H9 (cell line): ENCODE measurements around the gene GIPC2. TPM values are rescaled to one million over a fixed set of nuclear protein-coding genes. Genes with fewer than 3 reads are reported as not detected.

ENCODE experiments used
- DNase-seq: peaks from one replicate; pipeline ENCODE4 v3.0.0-alpha.2; 2017
- H2AFZ ChIP-seq: one replicate; pipeline ENCODE4 v1.6.1; 2013; ENCODE audit warnings: mild to moderate bottlenecking, low read length, control low read depth, moderate library complexity
- H2AK5ac ChIP-seq: 2 replicates; pipeline ENCODE4 v1.6.1; 2013; ENCODE audit warnings: low read length, control low read depth, mixed read lengths; ENCODE audit not compliant: insufficient read length
- H2BK120ac ChIP-seq: one replicate; pipeline ENCODE4 v1.6.1; 2013; ENCODE audit warnings: low read depth, mild to moderate bottlenecking, low read length, control low read depth, inconsistent platforms; ENCODE audit not compliant: poor library complexity, severe bottlenecking
- H2BK12ac ChIP-seq: 2 replicates; pipeline ENCODE4 v1.6.1; 2013; ENCODE audit warnings: low read length, control low read depth, mixed read lengths, low read depth; ENCODE audit not compliant: insufficient read length
- H2BK15ac ChIP-seq: 2 replicates; pipeline ENCODE4 v1.6.1; 2013; ENCODE audit warnings: low read depth, low read length, control low read depth
- H2BK20ac ChIP-seq: one replicate; pipeline ENCODE4 v1.6.1; 2013; ENCODE audit warnings: low read depth, mild to moderate bottlenecking, low read length, control low read depth, inconsistent platforms; ENCODE audit not compliant: poor library complexity, severe bottlenecking
- H2BK5ac ChIP-seq: 2 replicates; pipeline ENCODE4 v1.6.1; 2013; ENCODE audit warnings: low read length, control low read depth, mixed read lengths; ENCODE audit not compliant: insufficient read length
- H3K14ac ChIP-seq: 2 replicates; pipeline ENCODE4 v1.6.1; 2013; ENCODE audit warnings: low read length, control low read depth; ENCODE audit not compliant: insufficient read depth
- H3K18ac ChIP-seq: 2 replicates; pipeline ENCODE4 v1.6.1; 2013; ENCODE audit warnings: low read depth, mild to moderate bottlenecking, mixed read lengths, low read length, control low read depth; ENCODE audit not compliant: insufficient read length
- H3K23ac ChIP-seq: 2 replicates; pipeline ENCODE4 v1.6.1; 2013; ENCODE audit warnings: low read length, control low read depth, mixed read lengths, low read depth; ENCODE audit not compliant: insufficient read length
- H3K23me2 ChIP-seq: 2 replicates; pipeline ENCODE4 v1.6.1; 2013; ENCODE audit warnings: low read depth, mild to moderate bottlenecking, mixed read lengths, low read length, control low read depth; ENCODE audit not compliant: insufficient read length, poor library complexity, severe bottlenecking
- H3K27ac ChIP-seq: 2 replicates; pipeline ENCODE4 v1.5.1; 2013; ENCODE audit warnings: low read length, control low read depth, mixed read lengths, low read depth; ENCODE audit not compliant: insufficient read length
- H3K27me3 ChIP-seq: 2 replicates; pipeline ENCODE4 v1.6.1; 2013; ENCODE audit warnings: low read length, control low read depth, inconsistent platforms; ENCODE audit not compliant: insufficient read depth
- H3K4ac ChIP-seq: 2 replicates; pipeline ENCODE4 v1.6.1; 2013; ENCODE audit warnings: low read depth, mild to moderate bottlenecking, control low read depth, inconsistent platforms, low read length, moderate library complexity
- H3K4me1 ChIP-seq: 2 replicates; pipeline ENCODE4 v1.6.1; 2013; ENCODE audit warnings: low read length, control low read depth, inconsistent platforms; ENCODE audit not compliant: insufficient read depth
- H3K4me2 ChIP-seq: 2 replicates; pipeline ENCODE4 v1.6.1; 2013; ENCODE audit warnings: low read length, control low read depth, mixed read lengths; ENCODE audit not compliant: insufficient read length, insufficient read depth
- H3K56ac ChIP-seq: 2 replicates; pipeline ENCODE4 v1.6.1; 2013; ENCODE audit warnings: low read depth, mild to moderate bottlenecking, mixed read lengths, low read length, control low read depth; ENCODE audit not compliant: insufficient read length
- H3K79me1 ChIP-seq: 2 replicates; pipeline ENCODE4 v1.6.1; 2013; ENCODE audit warnings: low read depth, mild to moderate bottlenecking, moderate library complexity, low read length, control low read depth, inconsistent platforms; ENCODE audit not compliant: insufficient read depth, poor library complexity, severe bottlenecking
- H3K79me2 ChIP-seq: 2 replicates; pipeline ENCODE4 v1.6.1; 2013; ENCODE audit warnings: low read length, control low read depth, inconsistent platforms; ENCODE audit not compliant: insufficient read depth
- H3K9ac ChIP-seq: 2 replicates; pipeline ENCODE4 v1.6.1; 2013; ENCODE audit warnings: low read length, control low read depth, mixed read lengths; ENCODE audit not compliant: insufficient read length; ENCODE audit errors: extremely low read depth
- H3K9me3 ChIP-seq: one replicate; pipeline ENCODE4 v1.6.1; 2013; ENCODE audit warnings: low read depth, low read length, inconsistent platforms; ENCODE audit not compliant: control insufficient read depth
- H3T11ph ChIP-seq: one replicate; pipeline ENCODE4 v1.6.1; 2013; ENCODE audit warnings: mild to moderate bottlenecking, low read length, control low read depth, inconsistent platforms
- H4K20me1 ChIP-seq: one replicate; pipeline ENCODE4 v1.6.1; 2013; ENCODE audit not compliant: control insufficient read depth, insufficient read length, insufficient read depth
- H4K5ac ChIP-seq: 2 replicates; pipeline ENCODE4 v1.6.1; 2013; ENCODE audit warnings: low read depth, mild to moderate bottlenecking, mixed read lengths, low read length, control low read depth; ENCODE audit not compliant: insufficient read length
- H4K8ac ChIP-seq: replicated peaks from 2 replicates; pipeline ENCODE4 v1.6.1; 2013; ENCODE audit warnings: low read length, control low read depth, mixed read lengths, low read depth; ENCODE audit not compliant: insufficient read length
- H4K91ac ChIP-seq: 2 replicates; pipeline ENCODE4 v1.6.1; 2013; ENCODE audit warnings: low read depth, mild to moderate bottlenecking, moderate library complexity, mixed read lengths, low read length, control low read depth; ENCODE audit not compliant: insufficient read length
- H3K27ac Mint-ChIP-seq, 3 experiments: 2 replicates in 2 of 3; 3 replicates in 1 of 3; pipeline ENCODE4 v1.8.0; 2020 to 2021; ENCODE audit warnings: mixed read lengths in 3 of 3, mild to moderate bottlenecking in 1 of 3, moderate library complexity in 1 of 3
- H3K27me3 Mint-ChIP-seq: 2 replicates; pipeline ENCODE4 v1.8.0; 2021; ENCODE audit warnings: low read depth, mild to moderate bottlenecking, moderate library complexity, mixed read lengths
- H3K36me3 Mint-ChIP-seq, 3 experiments: 2 replicates in 2 of 3; 3 replicates in 1 of 3; pipeline ENCODE4 v1.8.0; 2020 to 2021; ENCODE audit warnings: low read depth in 3 of 3, mixed read lengths in 3 of 3; ENCODE audit not compliant: insufficient read depth in 1 of 3
- H3K4me1 Mint-ChIP-seq, 2 experiments: 2 replicates each; pipeline ENCODE4 v1.8.0; 2020; ENCODE audit warnings: mixed read lengths in 2 of 2
- H3K4me3 Mint-ChIP-seq, 2 experiments: 2 replicates in 1 of 2; 3 replicates in 1 of 2; pipeline ENCODE4 v1.8.0; 2020 to 2021; ENCODE audit warnings: mild to moderate bottlenecking in 2 of 2, mixed read lengths in 2 of 2, moderate library complexity in 1 of 2
- H3K9me3 Mint-ChIP-seq, 2 experiments: 2 replicates in 1 of 2; 3 replicates in 1 of 2; pipeline ENCODE4 v1.8.0; 2020; ENCODE audit warnings: mild to moderate bottlenecking in 2 of 2, mixed read lengths in 2 of 2, moderate library complexity in 1 of 2
- WGBS: extraction: QIAGEN DNeasy Blood & Tissue Kit; methylation state at CpG from one replicate; pipeline ENCODE4 v1.1.7; 2013; ENCODE audit warnings: missing lambda C conversion rate, low lambda C conversion rate, mixed read lengths; ENCODE audit not compliant: insufficient read length; ENCODE audit errors: extremely low coverage; 5-methylcytosine and 5-hydroxymethylcytosine counted together
- total RNA-seq: library from RNA; stranded (reverse); gene quantifications from 2 replicates; pipeline ENCODE4 v1.2.1, GENCODE V29; 2021
- TF ChIP-seq, protein P1 (sequence below): fragments of 200-600 bp; sonication (generic); conservative IDR thresholded peaks from 3 replicates; pipeline ENCODE4 v1.8.0; 2021; ENCODE audit warnings: antibody characterized with exemption, mild to moderate bottlenecking

GIPC2 gene
- total RNA-seq, 1 experiment from 2014 or later = 0.85 TPM

DNA sequence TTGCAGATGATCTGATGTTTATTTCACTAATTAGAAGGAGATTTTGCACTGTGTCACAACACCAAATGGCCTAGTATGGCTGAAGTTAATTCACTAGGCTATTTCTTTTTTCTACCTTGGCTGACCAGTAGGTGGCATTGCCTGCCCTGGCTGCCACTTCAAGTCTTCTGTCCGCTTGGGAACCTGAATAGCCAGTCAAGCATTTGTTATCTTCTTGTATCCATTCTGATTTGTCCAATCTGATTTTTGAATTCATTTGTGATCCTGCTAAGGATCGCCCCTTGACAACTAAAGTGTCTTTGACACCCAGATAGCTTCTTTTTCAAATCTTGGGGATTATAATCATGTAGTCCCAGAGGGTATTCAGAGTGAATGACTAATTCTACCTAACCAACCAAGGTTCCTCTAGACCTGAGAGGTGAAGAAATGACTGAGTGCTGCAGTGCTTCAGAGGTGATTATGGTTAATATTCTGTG is 99.4 kb downstream of the GIPC2 start:
- Histone ChIP-seq H3K23me2 (no peaks in the 10 kb centered on the region), H2BK20ac (no peak overlapping the region), H4K5ac (no peak overlapping the region), H3K9ac (no peak overlapping the region), H2AK5ac (no peak overlapping the region), H3K4me2 (no peak overlapping the region), H3K56ac (no peak overlapping the region), H2BK120ac (no peak overlapping the region), H3K27ac (no peak overlapping the region), H2BK15ac (no peak overlapping the region), H3K18ac (no peak overlapping the region), H3K79me2 (no peaks in the 10 kb centered on the region), H3K4ac (no peak overlapping the region), H4K8ac (no peak overlapping the region), H4K20me1 (no peaks in the 10 kb centered on the region), H4K91ac (no peak overlapping the region), H3K79me1 (no peaks in the 10 kb centered on the region), H3K23ac (no peak overlapping the region), H3K9me3 (no peaks in the 10 kb centered on the region), H2BK5ac (no peak overlapping the region), H3T11ph (no peak overlapping the region), H3K14ac (no peak overlapping the region), H2AFZ (no peak overlapping the region), H3K27me3 (no peaks in the 10 kb centered on the region), H3K4me1 (no peaks in the 10 kb centered on the region), H2BK12ac (no peak overlapping the region)
- no peaks in the 10 kb centered on the region; a peak in 2 of 5 replicates for H3K9me3 Mint-ChIP-seq
- H3K27me3 Mint-ChIP-seq = peaks cover 17% of the 10 kb centered on the region
- DNase-seq = peak; percentile 47
- H3K36me3 Mint-ChIP-seq = no peaks in the 10 kb centered on the region
- no peaks in the 10 kb centered on the region for H3K4me1 Mint-ChIP-seq
- no CpG with 5 or more reads among the region's 2 CpGs for WGBS
- H3K4me3 Mint-ChIP-seq = no peak overlapping the region
- TF ChIP-seq, protein P1, sequence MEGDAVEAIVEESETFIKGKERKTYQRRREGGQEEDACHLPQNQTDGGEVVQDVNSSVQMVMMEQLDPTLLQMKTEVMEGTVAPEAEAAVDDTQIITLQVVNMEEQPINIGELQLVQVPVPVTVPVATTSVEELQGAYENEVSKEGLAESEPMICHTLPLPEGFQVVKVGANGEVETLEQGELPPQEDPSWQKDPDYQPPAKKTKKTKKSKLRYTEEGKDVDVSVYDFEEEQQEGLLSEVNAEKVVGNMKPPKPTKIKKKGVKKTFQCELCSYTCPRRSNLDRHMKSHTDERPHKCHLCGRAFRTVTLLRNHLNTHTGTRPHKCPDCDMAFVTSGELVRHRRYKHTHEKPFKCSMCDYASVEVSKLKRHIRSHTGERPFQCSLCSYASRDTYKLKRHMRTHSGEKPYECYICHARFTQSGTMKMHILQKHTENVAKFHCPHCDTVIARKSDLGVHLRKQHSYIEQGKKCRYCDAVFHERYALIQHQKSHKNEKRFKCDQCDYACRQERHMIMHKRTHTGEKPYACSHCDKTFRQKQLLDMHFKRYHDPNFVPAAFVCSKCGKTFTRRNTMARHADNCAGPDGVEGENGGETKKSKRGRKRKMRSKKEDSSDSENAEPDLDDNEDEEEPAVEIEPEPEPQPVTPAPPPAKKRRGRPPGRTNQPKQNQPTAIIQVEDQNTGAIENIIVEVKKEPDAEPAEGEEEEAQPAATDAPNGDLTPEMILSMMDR = peak; percentile 95
- no peak overlapping the region for H3K27ac Mint-ChIP-seq
